Testis (tissue), 3 donors: ENCODE measurements around the gene SELE. TPM values are rescaled to one million over a fixed set of nuclear protein-coding genes. Genes with fewer than 3 reads are reported as not detected.

ENCODE experiments used
- DNase-seq: peaks from one replicate; pipeline ENCODE4 v3.0.0-alpha.2; 2019
- H3K27ac ChIP-seq, 2 donors: fragments of 200-600 bp; sonication (generic); one replicate each; pipeline ENCODE4 v1.5.1; 2019
- H3K27me3 ChIP-seq: fragments of 200-600 bp; sonication (generic); one replicate; pipeline ENCODE4 v1.5.1; 2019
- H3K36me3 ChIP-seq: fragments of 200-600 bp; sonication (generic); one replicate; pipeline ENCODE4 v1.5.1; 2017; ENCODE audit warnings: low read depth; ENCODE audit errors: missing control alignments
- H3K4me1 ChIP-seq: fragments of 200-600 bp; sonication (generic); one replicate; pipeline ENCODE4 v1.5.1; 2019
- H3K4me3 ChIP-seq, 2 donors: fragments of 200-600 bp; sonication (generic); one replicate each; pipeline ENCODE4 v1.5.1; 2017 to 2019
- H3K9me3 ChIP-seq: fragments of 200-600 bp; sonication (generic); one replicate; pipeline ENCODE4 v1.5.1; 2017
- POLR2A ChIP-seq: fragments of 450-650 bp; IDR thresholded peaks from one replicate; pipeline ENCODE4 v1.6.1; 2017; ENCODE audit warnings: antibody characterized with exemption, mild to moderate bottlenecking, moderate library complexity
- WGBS, 2 donors: methylation state at CpG; one replicate each; pipeline ENCODE4 v1.1.5; 2018; 5-methylcytosine and 5-hydroxymethylcytosine counted together
- intact Hi-C: fragments of 100-400 bp; cut with DNase I; formaldehyde crosslinking; loops from one replicate; pipeline ENCODE4 v1.15.1; 2023; ENCODE audit warnings: low total_unique reads
- polyA plus RNA-seq: library from polyadenylated mRNA; stranded (reverse); fragments of 350-450 nt; fragmentation: Illumina TruSeq; extraction: RNeasy Lipid Tissue Mini Kit (QIAGEN cat#74804); gene quantifications from one replicate; pipeline ENCODE4 v1.2.3, GENCODE V29; 2014; ENCODE audit warnings: low read depth, low replicate concordance; ENCODE audit not compliant: insufficient read depth
- total RNA-seq, 2 donors: library from RNA; depleted of rRNA; stranded (reverse); fragments of >200 nt; gene quantifications; one replicate each; pipeline ENCODE4 v1.2.3, GENCODE V29; 2016
- TF ChIP-seq, protein P1 (sequence below), 3 experiments: fragments of 450-650 bp in 2 of 3; fragments of 200-600 bp in 1 of 3; sonication (generic) in 1 of 3; IDR thresholded peaks; one replicate each; pipeline ENCODE4 v1.5.1; 2016 to 2019; ENCODE audit warnings: antibody characterized with exemption in 3 of 3, mild to moderate bottlenecking in 2 of 3, moderate library complexity in 1 of 3

SELE gene
- total and polyA plus RNA-seq, 3 donors from 2014 or later: 0.47 to 1.7 (median 1.2) TPM

DNA sequence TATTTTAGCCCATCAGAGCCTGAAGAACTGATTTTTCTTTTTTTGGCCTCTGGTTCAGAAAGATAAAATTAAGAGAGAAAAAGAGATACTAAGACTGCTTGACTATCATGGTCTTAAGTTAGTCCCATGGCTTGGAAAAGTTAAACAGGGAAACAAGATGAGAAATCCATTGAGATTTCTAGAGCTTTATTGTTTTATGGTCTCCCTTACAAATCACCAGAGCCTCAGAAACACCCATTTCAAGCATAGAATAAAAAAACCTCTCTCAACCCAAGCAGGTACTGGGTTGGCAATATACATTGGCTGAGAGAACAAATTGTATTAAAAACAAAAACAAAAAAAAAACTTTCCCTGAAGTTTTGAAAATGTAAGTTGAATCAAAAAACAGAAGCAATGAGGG, 3.9 kb downstream of the SELE start:
- intact Hi-C loops: no loop called here
- no peaks in the 10 kb centered on the region for H3K4me1 ChIP-seq
- H3K9me3 ChIP-seq: no peaks in the 10 kb centered on the region
- H3K27me3 ChIP-seq: no peaks in the 10 kb centered on the region
- no peaks in the 10 kb centered on the region for H3K36me3 ChIP-seq
- TF ChIP-seq POLR2A: no peak
- DNase-seq: no peak
- no peak overlapping the region for H3K27ac ChIP-seq
- no peak overlapping the region for H3K4me3 ChIP-seq

DNA sequence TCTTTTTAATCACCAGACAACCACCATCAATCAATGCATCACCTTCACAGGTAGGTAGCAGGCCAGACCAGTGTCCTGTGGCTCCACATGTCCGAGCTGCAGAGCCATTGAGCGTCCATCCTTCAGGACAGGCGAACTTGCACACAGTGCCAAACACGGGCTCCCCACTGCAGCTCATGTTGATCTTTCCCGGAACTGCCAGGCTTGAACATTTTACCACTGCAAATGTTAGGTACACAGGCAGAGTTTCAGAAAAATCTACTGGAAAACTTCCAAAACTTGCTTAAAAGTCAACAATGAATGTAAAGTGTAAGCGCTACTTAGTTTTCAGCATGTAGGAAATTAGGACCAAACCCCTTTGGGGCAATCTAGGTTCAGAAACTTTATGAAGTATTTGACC, 6.6 kb downstream of the SELE start:
- TF ChIP-seq POLR2A: no peak
- TF ChIP-seq, protein P1, sequence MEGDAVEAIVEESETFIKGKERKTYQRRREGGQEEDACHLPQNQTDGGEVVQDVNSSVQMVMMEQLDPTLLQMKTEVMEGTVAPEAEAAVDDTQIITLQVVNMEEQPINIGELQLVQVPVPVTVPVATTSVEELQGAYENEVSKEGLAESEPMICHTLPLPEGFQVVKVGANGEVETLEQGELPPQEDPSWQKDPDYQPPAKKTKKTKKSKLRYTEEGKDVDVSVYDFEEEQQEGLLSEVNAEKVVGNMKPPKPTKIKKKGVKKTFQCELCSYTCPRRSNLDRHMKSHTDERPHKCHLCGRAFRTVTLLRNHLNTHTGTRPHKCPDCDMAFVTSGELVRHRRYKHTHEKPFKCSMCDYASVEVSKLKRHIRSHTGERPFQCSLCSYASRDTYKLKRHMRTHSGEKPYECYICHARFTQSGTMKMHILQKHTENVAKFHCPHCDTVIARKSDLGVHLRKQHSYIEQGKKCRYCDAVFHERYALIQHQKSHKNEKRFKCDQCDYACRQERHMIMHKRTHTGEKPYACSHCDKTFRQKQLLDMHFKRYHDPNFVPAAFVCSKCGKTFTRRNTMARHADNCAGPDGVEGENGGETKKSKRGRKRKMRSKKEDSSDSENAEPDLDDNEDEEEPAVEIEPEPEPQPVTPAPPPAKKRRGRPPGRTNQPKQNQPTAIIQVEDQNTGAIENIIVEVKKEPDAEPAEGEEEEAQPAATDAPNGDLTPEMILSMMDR (IDR thresholded peaks at IDR 0.05): no peak
- Histone ChIP-seq H3K36me3 (no peaks in the 10 kb centered on the region), H3K9me3 (no peaks in the 10 kb centered on the region), H3K27ac (no peak overlapping the region), H3K4me3 (no peak overlapping the region), H3K27me3 (no peaks in the 10 kb centered on the region), H3K4me1 (no peaks in the 10 kb centered on the region)
- no peak for DNase-seq
- intact Hi-C loops: no loop called here
- WGBS, 2 donors: 89 to 91% methylated on average over 6 of the region's 6 CpGs

DNA sequence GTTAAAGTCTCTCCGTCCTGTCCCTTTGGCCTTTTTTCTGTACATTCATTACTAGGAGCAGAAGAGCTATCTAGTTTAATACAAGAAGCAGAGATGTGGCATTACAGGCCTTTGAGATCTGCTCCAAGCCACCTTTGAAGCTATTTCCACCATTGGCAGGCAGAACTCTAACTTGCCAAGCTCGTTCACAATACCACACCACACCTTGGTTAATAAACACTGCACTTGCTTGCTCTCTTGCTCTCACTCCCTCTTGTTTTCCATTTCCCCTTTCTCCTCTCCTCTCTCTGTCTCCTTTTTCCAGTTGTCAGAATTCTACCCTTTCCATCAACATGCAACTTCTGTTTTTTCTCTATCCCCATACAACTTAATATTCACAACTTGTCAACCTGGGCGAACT, 7.0 kb downstream of the SELE start:
- no peaks in the 10 kb centered on the region for H3K9me3 ChIP-seq
- H3K4me3 ChIP-seq: no peak overlapping the region
- TF ChIP-seq, protein P1 (IDR thresholded peaks at IDR 0.05): no peak
- no peak for TF ChIP-seq POLR2A
- H3K36me3 ChIP-seq: no peaks in the 10 kb centered on the region
- WGBS, 2 donors: 91 to 100% methylated on average over 3 of the region's 3 CpGs
- intact Hi-C loops: no loop called here
- no peaks in the 10 kb centered on the region for H3K4me1 ChIP-seq
- DNase-seq: no peak
- H3K27ac ChIP-seq: no peak overlapping the region
- H3K27me3 ChIP-seq: no peaks in the 10 kb centered on the region

DNA sequence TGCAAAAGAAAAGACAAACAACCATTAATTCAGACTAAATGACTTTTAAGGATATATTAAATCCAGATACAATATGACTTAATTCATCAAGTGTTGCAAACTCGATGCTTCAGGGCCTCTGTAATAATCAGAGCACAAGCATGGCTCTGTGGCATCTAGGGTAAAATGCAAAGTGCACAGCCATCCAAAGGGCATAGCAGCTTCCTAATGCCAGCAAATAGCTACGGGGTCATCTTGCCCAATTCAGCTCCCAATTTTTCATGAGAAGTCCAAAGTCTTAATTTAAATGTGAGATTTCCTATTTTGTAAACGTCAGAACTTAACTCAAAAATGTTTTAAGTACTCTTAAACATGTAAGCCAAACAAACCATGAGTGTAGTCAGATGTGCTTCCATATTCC, 7.9 kb downstream of the SELE start:
- no peaks in the 10 kb centered on the region for H3K9me3 ChIP-seq
- H3K27ac ChIP-seq: no peak overlapping the region
- no peaks in the 10 kb centered on the region for H3K4me1 ChIP-seq
- TF ChIP-seq, protein P1 (IDR thresholded peaks at IDR 0.05): no peak
- no peak for TF ChIP-seq POLR2A
- H3K4me3 ChIP-seq: no peak overlapping the region
- WGBS, 2 donors: 86 to 89% methylated on average over 3 of the region's 3 CpGs
- DNase-seq: no peak
- intact Hi-C loops: no loop called here
- H3K27me3 ChIP-seq: no peaks in the 10 kb centered on the region
- H3K36me3 ChIP-seq: no peaks in the 10 kb centered on the region

DNA sequence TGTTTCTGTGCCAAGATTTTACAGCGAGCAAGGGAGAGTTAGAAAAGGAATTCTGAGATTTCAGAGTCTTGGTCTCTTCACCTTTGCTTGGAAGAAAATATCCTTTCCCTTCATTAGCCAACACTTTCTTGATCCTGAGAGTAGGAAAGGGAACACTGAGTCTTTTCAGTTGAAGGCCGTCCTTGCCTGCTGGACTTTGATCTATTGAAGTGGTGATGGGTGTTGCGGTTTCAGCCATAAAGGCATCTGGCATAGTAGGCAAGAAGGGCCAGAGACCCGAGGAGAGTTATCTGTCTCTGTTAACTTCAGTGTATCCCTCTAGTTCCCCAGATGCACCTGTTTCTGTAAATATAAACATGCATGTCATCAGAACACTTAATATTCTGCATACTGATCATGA, 9.7 kb downstream of the SELE start:
- Histone ChIP-seq H3K9me3 (no peaks in the 10 kb centered on the region), H3K4me1 (no peaks in the 10 kb centered on the region), H3K4me3 (no peak overlapping the region), H3K27ac (no peak overlapping the region), H3K36me3 (no peaks in the 10 kb centered on the region), H3K27me3 (no peaks in the 10 kb centered on the region)
- no peak for DNase-seq
- TF ChIP-seq, protein P1 (IDR thresholded peaks at IDR 0.05): no peak
- TF ChIP-seq POLR2A: no peak
- intact Hi-C loops: no loop called here
- WGBS, 2 donors: 36 to 49% methylated on average over 4 of the region's 4 CpGs
